Neural progenitor cell (in vitro differentiated cells): Measurements from ENCODE around the gene TNFRSF18.

Source experiments
- CTCF ChIP-seq: fragments of 200-600 bp; sonication (generic); IDR thresholded peaks from 2 replicates; pipeline ENCODE4 v1.5.1; 2017; ENCODE audit warnings: antibody characterized with exemption, mild to moderate bottlenecking
- EZH2 ChIP-seq: fragments of 200-600 bp; sonication (generic); IDR thresholded peaks from 2 replicates; pipeline ENCODE4 v1.6.1; 2017; ENCODE audit warnings: antibody characterized with exemption, mild to moderate bottlenecking, moderate library complexity
- EZH2phosphoT487 ChIP-seq: fragments of 200-600 bp; sonication (generic); IDR thresholded peaks from 2 replicates; pipeline ENCODE4 v1.6.1; 2017; ENCODE audit warnings: antibody characterized with exemption

GRCh38 chr1:1225238-1225845 is 18.9 kb upstream of the TNFRSF18 start:
- no peak for TF ChIP-seq CTCF
- TF ChIP-seq EZH2 = no peak
- TF ChIP-seq EZH2phosphoT487 = no peak
